Measurements from ENCODE around the gene SLC5A4. TPM values are rescaled to one million over a fixed set of nuclear protein-coding genes. Genes with fewer than 3 reads are reported as not detected.
A peak's percentile ranks its signal among the peaks of the same experiment; 100 is the strongest.
"Not testable (repeated sequence)": the region's sequence is repeated elsewhere in the genome, so short reads cannot be mapped to it uniquely, and the experiment has no call there.

Gene SLC5A4
- total RNA-seq, result not detected
- not detected for polyA plus RNA-seq

GRCh38 chr22:32255217-32255616, at the start of gene SLC5A4:
Gene SLC5A4, minus strand, starts transcription at chr22:32255347. Its CDS starts 18 bp downstream, at chr22:32255329.
- ATAC-seq (ENCODE audit: low read depth in 2 of 2), result no peak
- Histone ChIP-seq H3K4me1 (ENCODE audit: control insufficient read depth, insufficient read depth, low read length, poor library complexity, severe bottlenecking) (no peaks in the 10 kb centered on the region), H3K9me3 (ENCODE audit: control insufficient read depth in 2 of 2, low read length in 2 of 2) (no peaks in the 10 kb centered on the region), H3K27ac (ENCODE audit: insufficient read depth, low read length, poor library complexity, severe bottlenecking) (no peak within 1 kb of the TSS), H3K4me3 (ENCODE audit: low read depth, low read length) (no peak within 1 kb of the TSS), H3K27me3 (ENCODE audit: control insufficient read depth, insufficient read depth, low read length) (peaks cover 9% of the 10 kb centered on the region), H3K36me3 (ENCODE audit: control insufficient read depth, insufficient read depth, low read length) (no peaks in the 10 kb centered on the region)
- Mint-ChIP-seq H3K27me3 (peaks cover 15% of the 10 kb centered on the region), H3K36me3 (peaks cover 3% of the 10 kb centered on the region), H3K9me3 (peaks cover 0 to 6% (median 0%) of the 10 kb centered on the region in 7 donors), H3K27ac (peak within 1 kb of the TSS in 1 of 3 donors; percentile 24), H3K4me1 (peaks cover 0 to 2% (median 0%) of the 10 kb centered on the region in 4 donors), H3K4me3 (no peak within 1 kb of the TSS)
- no peak for DNase-seq

- H3K27ac ChIP-seq (ENCODE audit: insufficient read depth, low read length, poor library complexity, severe bottlenecking); H3K4me1 Mint-ChIP-seq; H3K27ac Mint-ChIP-seq; H3K36me3 ChIP-seq (ENCODE audit: control insufficient read depth, insufficient read depth, low read length); H3K36me3 Mint-ChIP-seq; H3K9me3 ChIP-seq (ENCODE audit: control insufficient read depth in 2 of 2, low read length in 2 of 2); H3K4me3 Mint-ChIP-seq; H3K4me1 ChIP-seq (ENCODE audit: control insufficient read depth, insufficient read depth, low read length, poor library complexity, severe bottlenecking); H3K4me3 ChIP-seq (ENCODE audit: low read depth, low read length); H3K27me3 ChIP-seq (ENCODE audit: control insufficient read depth, insufficient read depth, low read length); H3K9me3 Mint-ChIP-seq; ATAC-seq (ENCODE audit: low read depth in 2 of 2); DNase-seq; H3K27me3 Mint-ChIP-seq: not testable (repeated sequence)
Observed at GRCh38 chr22:32293921-32294320, 38.8 kb upstream of the SLC5A4 start.

GRCh38 chr22:32286290-32286840, 31.2 kb upstream of the SLC5A4 start:
- Mint-ChIP-seq H3K4me3 (no peak overlapping the region), H3K27ac (no peak overlapping the region), H3K4me1 (no peaks in the 10 kb centered on the region), H3K27me3 (peaks cover 11% of the 10 kb centered on the region), H3K9me3 (no peaks in the 10 kb centered on the region), H3K36me3 (peaks cover 6% of the 10 kb centered on the region)
- Histone ChIP-seq H3K9me3 (ENCODE audit: control insufficient read depth in 2 of 2, low read length in 2 of 2) (no peaks in the 10 kb centered on the region), H3K27me3 (ENCODE audit: control insufficient read depth, insufficient read depth, low read length) (no peaks in the 10 kb centered on the region), H3K36me3 (ENCODE audit: control insufficient read depth, insufficient read depth, low read length) (no peaks in the 10 kb centered on the region), H3K27ac (ENCODE audit: insufficient read depth, low read length, poor library complexity, severe bottlenecking) (no peak overlapping the region), H3K4me1 (ENCODE audit: control insufficient read depth, insufficient read depth, low read length, poor library complexity, severe bottlenecking) (no peaks in the 10 kb centered on the region), H3K4me3 (ENCODE audit: low read depth, low read length) (no peak overlapping the region)
- ATAC-seq (ENCODE audit: low read depth in 2 of 2) (no peak), DNase-seq (no peak)

GRCh38 chr22:32281072-32281471, 25.9 kb upstream of the SLC5A4 start:
- no peak for ATAC-seq (ENCODE audit: low read depth in 2 of 2)
- no peak overlapping the region for H3K27ac Mint-ChIP-seq

GRCh38 chr22:32275353-32275752, 20.2 kb upstream of the SLC5A4 start:
- not testable (repeated sequence) for H3K27ac ChIP-seq (ENCODE audit: insufficient read depth, low read length, poor library complexity, severe bottlenecking); H3K4me3 Mint-ChIP-seq; H3K27ac Mint-ChIP-seq; H3K36me3 ChIP-seq (ENCODE audit: control insufficient read depth, insufficient read depth, low read length); H3K27me3 ChIP-seq (ENCODE audit: control insufficient read depth, insufficient read depth, low read length); H3K9me3 ChIP-seq (ENCODE audit: control insufficient read depth in 2 of 2, low read length in 2 of 2); H3K9me3 Mint-ChIP-seq; H3K4me3 ChIP-seq (ENCODE audit: low read depth, low read length); ATAC-seq (ENCODE audit: low read depth in 2 of 2); H3K4me1 Mint-ChIP-seq; H3K36me3 Mint-ChIP-seq; H3K4me1 ChIP-seq (ENCODE audit: control insufficient read depth, insufficient read depth, low read length, poor library complexity, severe bottlenecking); DNase-seq; H3K27me3 Mint-ChIP-seq

More at GRCh38 chr22:32281072-32281471, 25.9 kb upstream of the SLC5A4 start:
- Histone ChIP-seq H3K4me1 (ENCODE audit: control insufficient read depth, insufficient read depth, low read length, poor library complexity, severe bottlenecking) (no peaks in the 10 kb centered on the region), H3K9me3 (ENCODE audit: control insufficient read depth in 2 of 2, low read length in 2 of 2) (no peaks in the 10 kb centered on the region), H3K27me3 (ENCODE audit: control insufficient read depth, insufficient read depth, low read length) (no peaks in the 10 kb centered on the region), H3K27ac (ENCODE audit: insufficient read depth, low read length, poor library complexity, severe bottlenecking) (no peak overlapping the region), H3K36me3 (ENCODE audit: control insufficient read depth, insufficient read depth, low read length) (no peaks in the 10 kb centered on the region), H3K4me3 (ENCODE audit: low read depth, low read length) (no peak overlapping the region)
- peaks cover 6% of the 10 kb centered on the region for H3K36me3 Mint-ChIP-seq
- no peak overlapping the region for H3K4me3 Mint-ChIP-seq
- DNase-seq, result no peak
- H3K4me1 Mint-ChIP-seq, result no peaks in the 10 kb centered on the region
- no peaks in the 10 kb centered on the region for H3K9me3 Mint-ChIP-seq
- H3K27me3 Mint-ChIP-seq, result peaks cover 10% of the 10 kb centered on the region

GRCh38 chr22:32271389-32271788, 16.2 kb upstream of the SLC5A4 start:
- peaks cover 5% of the 10 kb centered on the region for H3K27me3 Mint-ChIP-seq
- Histone ChIP-seq H3K9me3 (ENCODE audit: control insufficient read depth in 2 of 2, low read length in 2 of 2) (no peaks in the 10 kb centered on the region), H3K27ac (ENCODE audit: insufficient read depth, low read length, poor library complexity, severe bottlenecking) (no peak overlapping the region), H3K36me3 (ENCODE audit: control insufficient read depth, insufficient read depth, low read length) (no peaks in the 10 kb centered on the region), H3K4me3 (ENCODE audit: low read depth, low read length) (no peak overlapping the region), H3K27me3 (ENCODE audit: control insufficient read depth, insufficient read depth, low read length) (no peaks in the 10 kb centered on the region), H3K4me1 (ENCODE audit: control insufficient read depth, insufficient read depth, low read length, poor library complexity, severe bottlenecking) (no peaks in the 10 kb centered on the region)
- ATAC-seq (ENCODE audit: low read depth in 2 of 2), result no peak
- H3K9me3 Mint-ChIP-seq, result no peaks in the 10 kb centered on the region
- peaks cover 8% of the 10 kb centered on the region for H3K36me3 Mint-ChIP-seq
- H3K27ac Mint-ChIP-seq, result no peak overlapping the region
- H3K4me3 Mint-ChIP-seq, result no peak overlapping the region
- DNase-seq, result no peak
- peaks cover 0 to 2% (median under 1%) of the 10 kb centered on the region in 4 donors for H3K4me1 Mint-ChIP-seq

GRCh38 chr22:32270641-32271369, 15.7 kb upstream of the SLC5A4 start:
- DNase-seq, result no peak
- no peaks in the 10 kb centered on the region for H3K9me3 ChIP-seq (ENCODE audit: control insufficient read depth in 2 of 2, low read length in 2 of 2)
- H3K27me3 ChIP-seq (ENCODE audit: control insufficient read depth, insufficient read depth, low read length), result no peaks in the 10 kb centered on the region
- Mint-ChIP-seq H3K9me3 (no peaks in the 10 kb centered on the region), H3K36me3 (peaks cover 8% of the 10 kb centered on the region), H3K4me1 (peaks cover 0 to 7% (median 7%) of the 10 kb centered on the region in 4 donors), H3K27me3 (peaks cover 11% of the 10 kb centered on the region), H3K4me3 (no peak overlapping the region), H3K27ac (no peak overlapping the region)
- ATAC-seq (ENCODE audit: low read depth in 2 of 2), result no peak
- H3K4me3 ChIP-seq (ENCODE audit: low read depth, low read length), result no peak overlapping the region
- no peaks in the 10 kb centered on the region for H3K4me1 ChIP-seq (ENCODE audit: control insufficient read depth, insufficient read depth, low read length, poor library complexity, severe bottlenecking)
- H3K27ac ChIP-seq (ENCODE audit: insufficient read depth, low read length, poor library complexity, severe bottlenecking), result no peak overlapping the region
- H3K36me3 ChIP-seq (ENCODE audit: control insufficient read depth, insufficient read depth, low read length), result no peaks in the 10 kb centered on the region

GRCh38 chr22:32269316-32269715, 14.2 kb upstream of the SLC5A4 start:
- Histone ChIP-seq H3K9me3 (ENCODE audit: control insufficient read depth in 2 of 2, low read length in 2 of 2) (no peaks in the 10 kb centered on the region), H3K36me3 (ENCODE audit: control insufficient read depth, insufficient read depth, low read length) (no peaks in the 10 kb centered on the region), H3K4me1 (ENCODE audit: control insufficient read depth, insufficient read depth, low read length, poor library complexity, severe bottlenecking) (no peaks in the 10 kb centered on the region), H3K27ac (ENCODE audit: insufficient read depth, low read length, poor library complexity, severe bottlenecking) (no peak overlapping the region), H3K4me3 (ENCODE audit: low read depth, low read length) (no peak overlapping the region), H3K27me3 (ENCODE audit: control insufficient read depth, insufficient read depth, low read length) (no peaks in the 10 kb centered on the region)
- Mint-ChIP-seq H3K4me3 (no peak overlapping the region), H3K9me3 (no peaks in the 10 kb centered on the region), H3K27ac (no peak overlapping the region), H3K36me3 (peaks cover 8% of the 10 kb centered on the region), H3K27me3 (peaks cover 13% of the 10 kb centered on the region), H3K4me1 (peaks cover 0 to 9% (median 7%) of the 10 kb centered on the region in 4 donors)
- DNase-seq (no peak), ATAC-seq (ENCODE audit: low read depth in 2 of 2) (no peak)
